DMS53 treated with DMSO at 0.1 percent for 48 hours (cell line): ENCODE measurements around the gene AKAP5.

Experiments used
- DNase-seq: peaks from one replicate; lab custom pipeline; 2025; ENCODE audit not compliant: unreplicated experiment; lab: John Stamatoyannopoulos, UW

The AKAP5 gene

GRCh38 chr14:64459405-64460136 is 5.7 kb upstream of the AKAP5 start:
- no peak for DNase-seq

GRCh38 chr14:64461221-64461620 is 4.1 kb upstream of the AKAP5 start:
- DNase-seq, result no peak

DNA sequence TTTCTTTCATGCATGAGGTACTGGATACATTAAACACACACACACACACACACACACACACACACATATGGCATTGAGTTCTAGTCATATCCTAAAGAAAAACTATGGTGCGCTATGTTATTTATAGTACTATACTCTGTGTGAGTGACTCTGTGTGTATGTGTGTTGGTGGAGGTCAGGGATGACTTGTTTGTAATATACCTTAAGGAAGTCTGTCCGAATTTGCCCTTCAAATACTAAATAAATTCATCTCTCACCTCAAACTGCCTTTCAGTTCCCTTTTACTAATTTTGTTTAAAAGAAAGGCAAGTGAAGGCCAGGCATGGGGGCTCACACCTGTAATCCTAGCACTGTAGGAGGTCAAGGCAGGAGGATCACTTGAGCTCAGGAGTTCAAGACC is 2.1 kb upstream of the AKAP5 start:
- DNase-seq, result no peak

DNA sequence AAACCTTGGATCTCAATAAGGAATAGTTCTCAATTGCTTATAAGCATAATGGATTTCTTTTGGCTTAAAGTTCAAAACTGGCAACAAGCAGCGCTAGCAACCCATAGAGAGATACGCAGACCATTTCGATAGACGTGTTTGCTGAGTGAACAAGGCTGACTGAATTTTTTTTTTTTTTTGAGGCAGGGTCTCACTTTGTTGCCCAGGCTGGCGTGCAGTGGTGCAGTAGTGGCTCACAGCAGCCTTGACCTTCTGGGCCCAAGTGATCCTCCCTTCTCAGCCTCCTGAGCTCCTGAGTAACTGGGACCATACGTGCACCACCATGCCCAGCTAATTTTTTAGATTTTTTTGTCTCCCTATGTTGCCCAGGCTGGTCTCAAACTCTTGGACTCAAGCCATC is 1.4 kb upstream of the AKAP5 start:
- DNase-seq, result no peak

DNA sequence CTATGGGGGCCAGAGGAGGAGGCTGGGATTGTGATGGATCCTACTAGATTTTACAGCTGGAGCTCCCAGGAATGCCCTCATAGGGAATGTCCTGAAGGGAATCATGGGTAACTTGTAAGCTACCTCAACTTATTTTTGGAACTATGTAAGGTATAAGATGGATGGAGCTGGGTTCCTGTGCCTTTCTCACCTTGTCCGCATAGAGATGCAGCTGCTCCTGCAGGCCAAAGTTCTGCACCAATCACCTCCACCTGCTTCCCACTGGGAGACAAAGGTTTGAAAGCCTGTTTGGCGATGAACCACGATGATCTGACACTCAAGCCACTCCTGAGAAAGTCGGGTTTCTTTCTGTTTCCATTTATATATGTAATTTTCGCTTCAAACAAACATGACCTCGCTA is 648 bp upstream of the AKAP5 start:
- peak; percentile 9 for DNase-seq

- DNase-seq, result no peak
These were observed 694 bp downstream of the AKAP5 start for GRCh38 chr14:64465831-64466554.

- no peak for DNase-seq
These were observed 1.8 kb downstream of the AKAP5 start for GRCh38 chr14:64467101-64467500.

GRCh38 chr14:64467566-64467965 is 2.3 kb downstream of the AKAP5 start:
- DNase-seq, result no peak

DNA sequence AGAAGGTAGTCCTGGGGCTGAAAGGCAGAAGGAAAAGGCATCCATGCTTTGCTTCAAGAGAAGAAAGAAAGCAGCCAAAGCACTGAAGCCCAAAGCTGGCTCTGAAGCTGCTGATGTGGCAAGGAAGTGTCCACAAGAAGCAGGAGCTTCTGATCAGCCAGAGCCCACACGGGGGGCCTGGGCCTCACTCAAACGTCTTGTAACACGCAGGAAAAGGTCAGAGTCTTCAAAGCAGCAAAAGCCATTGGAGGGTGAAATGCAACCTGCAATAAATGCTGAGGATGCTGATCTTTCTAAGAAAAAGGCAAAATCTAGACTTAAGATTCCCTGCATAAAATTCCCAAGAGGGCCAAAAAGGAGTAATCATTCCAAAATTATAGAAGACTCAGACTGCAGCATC is 3.2 kb downstream of the AKAP5 start:
- no peak for DNase-seq

GRCh38 chr14:64474041-64474440 is 8.7 kb downstream of the AKAP5 start:
- no peak for DNase-seq

DNA sequence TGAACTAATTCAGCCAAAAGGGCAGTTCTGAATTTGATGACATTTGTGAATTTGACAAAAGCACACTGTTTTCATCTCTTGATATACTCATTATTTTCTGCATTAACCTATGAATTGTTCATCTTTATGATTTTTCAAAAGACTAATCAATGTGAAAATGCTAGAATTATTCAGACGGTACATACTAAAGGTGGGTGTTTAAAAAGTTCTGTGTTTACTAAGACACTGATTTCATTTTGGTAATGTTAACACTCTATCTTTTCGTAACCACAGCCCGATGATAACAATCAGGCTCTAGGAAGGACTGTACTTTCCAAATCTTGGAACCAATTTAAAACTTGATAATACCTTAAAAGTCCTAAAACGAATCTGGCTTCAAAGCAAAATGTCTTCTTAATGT is 9.4 kb downstream of the AKAP5 start:
- no peak for DNase-seq

- no peak for DNase-seq
These were observed 10.4 kb downstream of the AKAP5 start for GRCh38 chr14:64475585-64476273.

DNA sequence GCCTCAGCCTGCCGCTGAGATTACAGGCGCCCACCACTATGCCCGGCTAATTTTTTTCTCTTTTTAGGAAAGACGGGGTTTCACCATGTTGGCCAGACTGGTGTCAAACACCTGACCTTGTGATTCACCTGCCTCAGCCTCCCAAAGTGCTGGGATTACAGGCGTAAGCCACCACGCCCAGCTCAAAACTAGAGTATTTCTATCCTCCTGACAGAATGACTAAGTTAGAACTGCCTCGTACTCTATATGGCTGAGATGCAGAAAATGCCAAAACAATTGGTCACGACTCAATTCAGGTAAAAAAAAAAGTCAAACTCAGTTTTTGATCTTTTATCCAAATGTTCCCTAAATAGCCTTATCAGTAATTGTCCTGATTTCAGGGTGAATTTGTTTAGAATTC is 11.1 kb downstream of the AKAP5 start:
- DNase-seq, result no peak

DNA sequence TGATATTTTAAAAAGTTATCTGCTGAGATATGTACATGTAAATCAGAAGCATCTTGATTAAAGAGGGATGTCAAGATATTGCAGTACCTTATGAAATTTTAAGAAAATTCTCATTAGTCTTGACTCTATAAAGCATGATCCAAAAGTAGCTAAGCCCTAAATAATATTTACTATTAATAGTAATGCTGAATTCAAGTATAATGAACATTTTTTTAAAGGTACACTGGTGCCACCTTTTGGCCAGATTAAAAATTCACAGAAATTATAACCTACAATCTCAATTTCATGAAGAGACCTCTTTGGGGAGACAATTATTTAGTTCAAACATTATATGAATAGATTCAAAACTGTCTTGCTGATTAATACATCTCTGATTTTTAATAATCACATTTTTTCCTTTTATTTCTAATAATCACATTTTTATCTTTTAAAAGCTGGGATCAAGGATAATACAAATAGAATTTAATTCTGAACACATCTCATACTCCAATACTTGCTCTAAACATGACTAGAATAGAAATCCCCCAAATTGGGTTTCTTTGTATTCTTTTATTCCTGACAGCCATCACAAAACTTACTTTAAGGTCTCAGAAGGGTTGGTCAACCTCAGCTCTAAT is 13.4 kb downstream of the AKAP5 start:
- no peak for DNase-seq

GRCh38 chr14:64488590-64489099 is 23.3 kb downstream of the AKAP5 start:
- no peak for DNase-seq

DNA sequence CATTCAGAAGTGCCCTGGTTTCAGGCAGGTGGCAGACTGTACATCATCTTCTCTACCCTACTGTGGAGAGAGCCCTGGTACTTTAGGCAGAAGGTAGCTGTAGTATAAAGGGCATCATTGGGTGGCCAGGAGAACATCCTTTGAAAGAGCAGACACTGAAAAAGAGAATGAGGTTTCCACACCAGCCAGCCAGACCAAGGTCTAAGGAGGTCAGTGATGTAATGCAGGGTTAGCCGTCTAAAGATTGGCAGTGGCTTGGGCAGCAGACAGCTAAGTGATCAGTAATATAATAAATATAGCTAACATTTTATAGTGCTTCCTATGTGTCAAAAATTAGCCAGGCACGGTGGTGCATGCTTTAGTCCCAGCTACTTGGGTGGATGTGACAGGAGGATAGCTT is 26.3 kb downstream of the AKAP5 start:
- DNase-seq, result no peak

- DNase-seq, result no peak
These were observed 28.2 kb downstream of the AKAP5 start for GRCh38 chr14:64493455-64493854.

DNA sequence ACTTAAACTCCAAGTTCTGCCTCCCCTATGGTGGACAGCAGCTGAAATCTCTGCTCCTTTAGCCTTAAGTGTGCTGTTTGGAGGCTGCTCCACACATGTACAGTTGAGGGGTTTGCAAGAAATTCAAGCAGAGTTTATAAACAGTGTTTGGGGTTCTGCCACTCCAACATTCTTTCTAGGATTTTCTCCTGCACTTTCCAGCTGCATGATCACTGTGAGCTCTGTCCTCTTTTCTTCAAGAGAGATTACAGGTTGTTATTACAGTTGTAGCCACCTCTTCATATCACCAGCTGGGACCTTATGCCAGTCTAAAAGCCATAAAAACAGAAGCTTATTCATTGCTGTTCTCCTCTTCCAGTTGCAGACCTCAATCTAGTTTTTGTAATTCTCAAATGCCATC is 30.0 kb downstream of the AKAP5 start:
- no peak for DNase-seq

- DNase-seq, result no peak
These were observed 31.5 kb downstream of the AKAP5 start for GRCh38 chr14:64496764-64497163.

GRCh38 chr14:64500088-64500487 is 34.8 kb downstream of the AKAP5 start:
- no peak for DNase-seq

- no peak for DNase-seq
These were observed 36.3 kb downstream of the AKAP5 start for GRCh38 chr14:64501411-64502171.
